GM19397 (cell line): ENCODE results near the gene ATAD3B.
"Not testable (repeated sequence)": the region's sequence is repeated elsewhere in the genome, so short reads cannot be mapped to it uniquely, and the experiment has no call there.

Experiments used
- ATAC-seq: cut with Tn5 transposase; IDR thresholded peaks from one replicate; pipeline ENCODE4 v1.9.1; 2021; ENCODE audit warnings: mild to moderate bottlenecking, moderate library complexity; ENCODE audit not compliant: unreplicated experiment

ATAD3B gene

GRCh38 chr1:1509465-1509850 lies 37.9 kb downstream of the ATAD3B start:
- ATAC-seq = not testable (repeated sequence)

GRCh38 chr1:1510912-1511532 lies 39.5 kb downstream of the ATAD3B start:
- ATAC-seq = no peak

GRCh38 chr1:1511533-1512285 lies 40.1 kb downstream of the ATAD3B start, which contains the start of gene ATAD3A:
ATAD3A (plus strand) TSS chr1:1512162; CDS start chr1:1512269, 107 bp downstream.
- peak; percentile 87 for ATAC-seq

- ATAC-seq = peak; percentile 5
Observed at GRCh38 chr1:1512425-1512824, 40.9 kb downstream of the ATAD3B start.

GRCh38 chr1:1513675-1514074 lies 42.1 kb downstream of the ATAD3B start:
- not testable (repeated sequence) for ATAC-seq

GRCh38 chr1:1514376-1514775 lies 42.8 kb downstream of the ATAD3B start:
- ATAC-seq = not testable (repeated sequence)

GRCh38 chr1:1516923-1517322 lies 45.4 kb downstream of the ATAD3B start:
- not testable (repeated sequence) for ATAC-seq

- ATAC-seq = no peak
Observed at GRCh38 chr1:1517973-1518620, 46.5 kb downstream of the ATAD3B start.

- ATAC-seq = not testable (repeated sequence)
Observed at GRCh38 chr1:1518621-1519007, 47.0 kb downstream of the ATAD3B start.

GRCh38 chr1:1519805-1520505 lies 48.4 kb downstream of the ATAD3B start:
- not testable (repeated sequence) for ATAC-seq

- ATAC-seq = no peak
Observed at GRCh38 chr1:1521331-1521730, 49.8 kb downstream of the ATAD3B start.

GRCh38 chr1:1522536-1522935 lies 51.0 kb downstream of the ATAD3B start:
- not testable (repeated sequence) for ATAC-seq

GRCh38 chr1:1523226-1523625 lies 51.7 kb downstream of the ATAD3B start:
- not testable (repeated sequence) for ATAC-seq

GRCh38 chr1:1523651-1524050 lies 52.1 kb downstream of the ATAD3B start:
- ATAC-seq = not testable (repeated sequence)

- not testable (repeated sequence) for ATAC-seq
Observed at GRCh38 chr1:1524750-1525383, 53.3 kb downstream of the ATAD3B start.

GRCh38 chr1:1526476-1526875 lies 54.9 kb downstream of the ATAD3B start:
- ATAC-seq = not testable (repeated sequence)

GRCh38 chr1:1527092-1527816 lies 55.7 kb downstream of the ATAD3B start:
- ATAC-seq = no peak

- no peak for ATAC-seq
Observed at GRCh38 chr1:1528301-1529267, 57.0 kb downstream of the ATAD3B start.

GRCh38 chr1:1529321-1529720 lies 57.8 kb downstream of the ATAD3B start:
- no peak for ATAC-seq
